ENCODE results near the gene EPB41.
"Not testable (repeated sequence)": the region's sequence is repeated elsewhere in the genome, so short reads cannot be mapped to it uniquely, and the experiment has no call there.

The EPB41 gene

DNA sequence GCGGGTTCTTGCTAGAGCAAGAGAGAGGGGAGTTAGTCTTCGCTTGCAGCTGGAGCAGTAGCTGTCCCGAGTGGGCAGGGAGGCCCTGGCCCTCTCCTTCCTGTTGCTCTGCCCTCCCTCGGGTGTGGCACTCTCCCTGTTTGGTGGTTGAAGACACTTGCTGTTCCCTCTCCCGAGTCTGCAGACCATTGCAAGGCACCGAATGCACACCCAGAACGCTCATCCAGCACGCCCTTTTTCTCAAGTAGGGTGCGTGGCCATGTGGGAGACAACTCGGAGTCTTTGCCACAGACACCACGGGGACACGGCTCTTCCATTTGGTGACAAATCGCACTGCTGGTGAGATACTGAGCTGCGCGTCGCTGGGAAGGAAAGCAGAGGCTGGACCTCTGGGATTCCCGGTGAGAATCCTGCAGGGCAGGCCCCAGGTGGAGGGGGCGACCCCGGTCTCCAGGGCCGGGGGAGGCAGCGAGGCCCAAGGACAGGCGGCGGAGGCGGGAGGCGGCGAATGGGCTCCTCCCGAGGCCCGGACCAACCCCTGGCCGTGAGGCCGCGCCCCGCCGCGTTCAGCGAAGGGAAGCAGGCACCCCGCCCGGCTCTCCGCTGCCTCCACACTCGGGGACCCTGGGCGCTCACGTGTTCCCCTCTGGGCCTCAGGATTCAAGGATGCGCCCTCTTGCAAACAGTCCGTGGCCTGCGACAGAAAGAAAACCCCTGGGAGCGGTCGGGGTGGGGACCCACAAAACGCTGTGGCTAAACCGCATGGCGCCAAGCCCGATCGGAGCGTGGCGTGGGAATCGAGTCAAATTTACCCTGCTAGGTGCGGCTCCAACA lies 219.7 kb downstream of the EPB41 start:
- no peak for DNase-seq (ENCODE audit: low spot score)

DNA sequence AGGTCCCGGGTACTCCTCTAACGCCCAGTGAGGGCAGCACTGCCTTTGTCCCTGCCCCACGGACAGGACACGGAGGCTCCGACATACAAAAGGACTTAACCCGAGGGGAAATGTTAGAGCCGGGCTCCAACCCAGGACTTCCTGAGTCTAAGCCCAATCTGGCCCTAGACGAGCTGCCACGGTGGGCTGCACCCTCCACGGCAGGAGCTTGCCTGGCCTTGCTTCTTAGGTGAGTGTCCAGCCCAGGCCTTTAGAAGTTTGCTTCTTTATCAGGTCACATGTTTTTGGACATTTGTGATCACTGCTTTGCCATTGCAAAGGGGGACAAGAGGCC lies 220.3 kb downstream of the EPB41 start:
- DNase-seq (ENCODE audit: low spot score) = no peak

- DNase-seq (ENCODE audit: low spot score) = no peak
Observed at GRCh38 chr1:29136391-29136915, 222.1 kb downstream of the EPB41 start.

GRCh38 chr1:29142714-29143113 lies 228.3 kb downstream of the EPB41 start:
- no peak for DNase-seq (ENCODE audit: low spot score)

DNA sequence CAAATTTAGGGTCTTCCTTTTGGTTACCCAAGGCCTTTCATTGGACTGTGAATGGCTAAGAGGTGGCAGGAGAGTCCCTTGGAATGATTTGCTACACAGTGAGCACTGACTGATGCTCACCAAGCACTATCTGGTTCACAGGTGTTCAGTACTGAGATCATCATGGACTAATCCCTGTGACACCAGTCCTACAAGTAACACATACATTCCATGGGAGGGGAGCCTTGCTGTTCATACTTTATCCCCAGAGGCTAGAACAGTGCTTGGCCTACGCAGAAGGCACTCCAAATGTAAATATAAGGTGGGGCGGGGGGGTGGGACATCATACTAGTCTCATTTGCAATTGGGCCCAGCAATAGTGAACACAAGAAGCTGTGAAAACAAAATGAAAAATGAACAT lies 229.8 kb downstream of the EPB41 start:
- DNase-seq (ENCODE audit: low spot score) = no peak

- no peak for DNase-seq (ENCODE audit: low spot score)
Observed at GRCh38 chr1:29145739-29146437, 231.5 kb downstream of the EPB41 start.

DNA sequence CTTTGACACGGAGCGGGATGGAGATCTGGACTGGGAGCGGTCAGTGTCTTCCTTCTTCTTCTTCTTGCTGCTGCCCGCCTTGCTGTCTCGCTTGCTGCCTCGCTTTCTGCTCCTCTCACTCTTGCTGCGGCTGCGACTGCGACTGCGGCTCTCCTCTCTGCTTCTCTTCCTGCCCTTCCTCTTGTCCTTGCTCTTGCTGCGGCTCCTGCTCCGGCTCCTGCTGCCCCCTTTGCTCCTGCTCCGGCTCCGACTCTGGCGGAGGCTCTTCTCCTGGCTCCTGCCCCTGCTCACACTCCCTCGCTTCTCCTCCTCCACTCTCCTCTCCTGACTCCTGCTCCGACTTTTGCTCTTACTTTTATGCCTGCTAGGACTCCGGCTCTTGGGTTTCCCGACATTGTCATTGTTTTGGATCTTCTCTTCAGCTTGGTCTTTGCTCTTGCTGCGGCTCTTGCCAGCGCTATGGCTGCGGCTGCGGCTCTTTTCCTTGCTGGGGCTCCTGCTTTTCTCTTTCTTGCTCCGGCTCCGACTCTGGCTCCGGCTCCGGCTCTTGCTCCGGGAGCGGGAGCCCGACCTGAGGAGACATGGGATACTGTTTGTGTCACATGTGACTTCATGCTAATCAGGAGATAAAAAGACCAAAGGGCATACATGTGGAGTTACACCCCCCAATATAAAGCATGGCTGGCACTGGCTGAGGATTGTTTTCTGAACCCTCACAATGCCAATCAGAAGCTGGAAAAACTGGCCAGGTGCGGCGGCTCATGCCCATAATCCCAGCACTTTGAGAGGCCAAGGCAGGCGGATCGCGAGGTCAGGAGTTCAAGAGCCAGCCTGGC lies 234.5 kb downstream of the EPB41 start:
- DNase-seq (ENCODE audit: low spot score) = no peak

GRCh38 chr1:29150346-29150745 lies 236.0 kb downstream of the EPB41 start:
- DNase-seq (ENCODE audit: low spot score) = not testable (repeated sequence)

DNA sequence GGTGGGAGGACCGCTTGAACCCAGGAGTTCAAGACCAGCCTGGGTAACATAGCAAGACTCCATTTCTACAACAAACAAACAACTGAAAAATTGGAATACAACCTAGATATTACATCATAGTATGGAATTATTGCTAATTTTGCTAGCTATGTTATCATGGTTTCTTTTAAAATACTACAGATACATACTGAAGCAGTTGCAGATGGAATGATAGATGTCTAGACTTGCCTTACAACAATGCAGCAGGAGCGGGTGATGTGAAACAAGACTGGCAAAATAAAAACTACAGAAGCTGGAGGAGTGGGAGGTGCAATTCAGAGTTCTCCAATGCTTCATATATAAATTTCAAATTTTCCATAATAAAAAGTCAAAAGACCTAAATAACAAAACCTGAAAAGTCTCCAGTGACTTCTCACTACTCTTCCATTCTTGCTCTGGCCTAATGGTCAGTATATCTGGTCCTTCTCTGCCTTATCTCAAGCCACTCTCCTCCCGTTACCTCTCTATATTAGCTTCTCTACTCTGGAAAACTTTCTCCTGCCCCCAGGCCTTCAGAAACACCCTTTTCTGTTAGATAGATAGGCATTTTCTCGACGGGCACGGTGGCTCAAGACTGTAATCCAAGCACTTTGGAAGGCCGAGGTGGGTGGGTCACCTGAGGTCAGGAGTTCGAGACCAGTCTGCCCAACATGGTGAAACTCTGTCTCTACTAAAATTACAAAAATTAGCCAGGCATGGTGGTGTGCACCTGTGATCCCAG lies 237.9 kb downstream of the EPB41 start:
- DNase-seq (ENCODE audit: low spot score) = no peak

DNA sequence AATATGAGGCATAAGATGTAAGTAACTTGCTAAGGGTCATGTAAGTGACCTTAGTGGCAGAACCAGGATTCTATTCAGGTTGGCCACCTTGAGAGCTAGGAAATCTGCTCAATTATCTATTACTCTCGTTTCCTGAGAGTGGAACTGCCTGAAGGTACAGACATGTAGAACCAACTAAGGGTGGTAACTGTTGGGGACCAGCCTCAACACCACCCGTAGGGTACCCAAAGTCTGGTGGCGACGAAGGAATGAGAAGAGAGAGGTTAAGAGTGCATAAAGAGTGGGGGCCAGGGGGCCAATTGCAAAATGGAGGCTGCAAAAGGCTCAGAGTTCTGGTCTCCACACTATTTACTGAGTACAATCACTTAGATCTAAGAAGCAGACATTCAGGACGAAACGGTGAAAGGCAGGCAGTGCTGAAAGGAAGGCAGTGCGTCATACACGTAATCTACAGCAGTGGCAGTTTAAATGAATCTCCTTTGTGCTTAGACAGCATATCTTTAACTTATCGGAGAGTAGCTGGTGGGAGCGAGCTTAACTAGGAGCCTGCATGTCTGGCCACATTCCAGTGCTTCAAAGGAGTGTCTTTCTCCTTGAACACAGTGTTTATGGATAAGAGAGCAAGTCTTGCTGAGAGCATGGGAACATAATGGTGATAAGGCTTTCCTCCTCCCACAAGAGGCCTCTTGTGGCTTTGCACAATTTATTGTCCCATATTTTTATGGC lies 242.3 kb downstream of the EPB41 start:
- no peak for DNase-seq (ENCODE audit: low spot score)

DNA sequence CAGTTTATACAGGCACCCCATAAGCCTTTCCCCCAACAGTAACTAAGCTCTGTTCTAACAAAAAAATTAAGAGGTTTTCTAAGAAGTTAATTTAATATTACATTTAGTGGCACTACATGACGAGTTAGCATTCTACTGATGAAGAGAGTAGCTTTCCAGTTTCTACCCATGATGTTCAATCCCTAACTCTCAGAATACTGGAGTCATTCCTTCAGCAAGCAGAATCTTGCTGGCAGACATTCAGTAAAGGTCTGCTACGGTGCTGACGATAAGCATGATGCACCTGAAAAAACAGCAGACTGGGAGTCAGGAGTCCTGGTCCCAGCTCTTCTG lies 242.9 kb downstream of the EPB41 start:
- DNase-seq (ENCODE audit: low spot score) = no peak

- no peak for DNase-seq (ENCODE audit: low spot score)
Observed at GRCh38 chr1:29159773-29160172, 245.4 kb downstream of the EPB41 start.

DNA sequence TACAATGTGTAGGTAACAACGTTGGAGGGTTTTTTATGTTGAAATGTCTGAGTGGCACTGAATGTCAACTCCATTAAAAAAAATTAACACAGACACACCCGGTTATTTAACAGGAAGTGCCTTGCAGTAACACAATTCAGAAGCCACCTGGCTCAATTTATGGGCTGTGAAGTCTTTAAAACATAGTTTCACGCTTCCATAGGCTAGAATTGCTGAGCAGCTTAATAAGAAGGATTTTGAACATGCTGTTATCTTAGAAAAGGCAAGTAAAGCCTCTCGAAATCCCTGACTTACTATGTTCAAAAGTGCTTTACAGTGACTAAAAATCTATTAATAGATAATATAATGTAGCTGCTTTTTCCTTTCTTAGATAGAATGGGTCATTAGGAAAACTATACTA lies 247.7 kb downstream of the EPB41 start:
- no peak for DNase-seq (ENCODE audit: low spot score)

GRCh38 chr1:29162476-29163138 lies 248.2 kb downstream of the EPB41 start:
- peak; percentile 5 for DNase-seq (ENCODE audit: low spot score)

DNA sequence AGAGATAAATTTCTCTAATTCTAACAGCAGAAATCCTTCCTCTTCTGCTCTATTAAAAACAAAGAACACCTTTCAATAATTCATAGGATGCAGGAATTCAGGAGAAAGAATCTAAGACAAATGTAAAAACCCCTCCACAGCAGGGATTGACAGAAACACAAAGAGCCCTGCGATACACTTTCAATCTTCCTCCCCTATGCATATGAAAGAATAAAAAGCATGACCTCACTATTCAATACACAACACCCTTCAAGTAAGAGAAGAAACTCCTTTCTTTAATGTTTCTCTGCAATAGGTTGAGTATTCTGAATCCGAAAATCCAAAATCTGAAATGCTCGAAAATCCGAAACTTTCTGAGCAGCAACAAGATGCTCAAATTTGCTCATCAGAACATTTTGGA lies 250.2 kb downstream of the EPB41 start:
- no peak for DNase-seq (ENCODE audit: low spot score)

DNA sequence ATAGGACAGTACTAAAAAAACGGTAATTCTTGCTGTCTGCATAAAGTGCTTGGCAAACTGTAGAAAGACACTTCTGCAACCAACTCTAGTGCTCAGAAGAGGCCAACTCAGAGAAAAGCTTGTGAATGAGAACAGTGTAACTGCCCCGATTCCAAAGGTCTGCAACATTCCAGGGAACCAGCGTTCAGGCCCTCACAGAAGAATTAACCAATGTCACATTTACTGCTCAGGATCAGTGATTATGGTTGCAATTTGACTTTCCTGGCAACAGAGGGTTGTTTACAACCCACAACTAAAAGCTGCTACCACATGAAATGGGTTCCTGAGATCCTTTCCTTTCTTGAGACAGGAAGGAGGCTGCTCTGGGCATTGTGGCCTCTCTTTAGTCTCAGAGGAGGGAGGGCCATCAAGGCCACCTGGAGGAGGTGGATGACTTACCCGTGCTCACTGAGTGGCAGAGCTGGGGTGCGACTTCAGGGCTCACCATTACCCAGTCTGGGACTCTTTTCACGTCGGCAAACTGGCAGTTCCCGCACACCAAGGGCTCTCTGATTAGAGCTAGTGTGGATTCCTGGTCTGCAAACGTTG lies 252.0 kb downstream of the EPB41 start:
- no peak for DNase-seq (ENCODE audit: low spot score)

- no peak for DNase-seq (ENCODE audit: low spot score)
Observed at GRCh38 chr1:29167904-29168303, 253.5 kb downstream of the EPB41 start.
